Endothelial cell of umbilical vein (primary cell): ENCODE measurements around the gene CXCL9.

Experiments
- CTCF ChIP-seq, 2 donors: IDR thresholded peaks; 1 replicate in 1 of 2; 2 replicates in 1 of 2; pipeline ENCODE4 v1.5.1; 2011; ENCODE audit warnings: low read length in 2 of 2, mild to moderate bottlenecking in 2 of 2, moderate library complexity in 2 of 2, control low read depth in 1 of 2, inconsistent platforms in 1 of 2, low read depth in 1 of 2; ENCODE audit not compliant: insufficient read depth in 1 of 2; ENCODE audit errors: extremely low read depth in 1 of 2
- EZH2 ChIP-seq: IDR thresholded peaks from 2 replicates; pipeline ENCODE4 v1.6.1; 2012; ENCODE audit warnings: borderline replicate concordance, low read depth, mild to moderate bottlenecking, moderate library complexity, low read length, inconsistent platforms; ENCODE audit not compliant: severe bottlenecking
- FOS ChIP-seq: IDR thresholded peaks from 2 replicates; pipeline ENCODE4 v1.6.1; 2011; ENCODE audit warnings: mild to moderate bottlenecking, low read length, moderate library complexity, borderline replicate concordance; ENCODE audit not compliant: insufficient read depth
- GATA2 ChIP-seq: IDR thresholded peaks from 2 replicates; pipeline ENCODE4 v1.7.0; 2011; ENCODE audit warnings: low read depth, mild to moderate bottlenecking, moderate library complexity, mixed read lengths, low read length; ENCODE audit not compliant: insufficient read length, insufficient read depth
- JUN ChIP-seq: IDR thresholded peaks from 2 replicates; pipeline ENCODE4 v1.6.1; 2011; ENCODE audit warnings: borderline replicate concordance, low read depth; ENCODE audit not compliant: insufficient read length, insufficient read depth
- MAX ChIP-seq: IDR thresholded peaks from 2 replicates; pipeline ENCODE4 v1.6.1; 2011; ENCODE audit not compliant: insufficient read depth, insufficient read length
- MYC ChIP-seq: IDR thresholded peaks from one replicate; pipeline ENCODE4 v1.6.1; 2011; ENCODE audit warnings: mild to moderate bottlenecking, low read depth, low read length
- POLR2A ChIP-seq: IDR thresholded peaks from 2 replicates; pipeline ENCODE4 v1.6.1; 2012; ENCODE audit warnings: low read depth, mild to moderate bottlenecking, control low read depth, low read length
- POLR2AphosphoS5 ChIP-seq: IDR thresholded peaks from 2 replicates; pipeline ENCODE4 v1.6.1; 2012; ENCODE audit warnings: low read depth, mild to moderate bottlenecking, control low read depth, low read length, moderate library complexity; ENCODE audit not compliant: insufficient read depth

GRCh38 chr4:76022031-76022430, 14.7 kb upstream of the CXCL9 start:
- TF ChIP-seq CTCF (IDR thresholded peaks at IDR 0.05; ENCODE audit: extremely low read depth in 1 of 2, insufficient read depth in 1 of 2, low read depth in 1 of 2, low read length in 2 of 2) = no peak
- no peak for TF ChIP-seq MYC
- TF ChIP-seq POLR2A = no peak
- TF ChIP-seq MAX = no peak
- TF ChIP-seq EZH2 = no peak
- TF ChIP-seq POLR2AphosphoS5 = no peak
- TF ChIP-seq FOS = no peak
- no peak for TF ChIP-seq GATA2
- TF ChIP-seq JUN = no peak
